Measurements from ENCODE around the gene SPOP. TPM values are rescaled to one million over a fixed set of nuclear protein-coding genes. Genes with fewer than 3 reads are reported as not detected.
A peak's percentile ranks its signal among the peaks of the same experiment; 100 is the strongest.

SPOP gene
- total and polyA plus RNA-seq, 9 of the 15 experiments (the other 6 are each of a cell fraction or from before 2014, with no cell fraction given), result 34.2 to 65.9 (median 39.7) TPM

DNA sequence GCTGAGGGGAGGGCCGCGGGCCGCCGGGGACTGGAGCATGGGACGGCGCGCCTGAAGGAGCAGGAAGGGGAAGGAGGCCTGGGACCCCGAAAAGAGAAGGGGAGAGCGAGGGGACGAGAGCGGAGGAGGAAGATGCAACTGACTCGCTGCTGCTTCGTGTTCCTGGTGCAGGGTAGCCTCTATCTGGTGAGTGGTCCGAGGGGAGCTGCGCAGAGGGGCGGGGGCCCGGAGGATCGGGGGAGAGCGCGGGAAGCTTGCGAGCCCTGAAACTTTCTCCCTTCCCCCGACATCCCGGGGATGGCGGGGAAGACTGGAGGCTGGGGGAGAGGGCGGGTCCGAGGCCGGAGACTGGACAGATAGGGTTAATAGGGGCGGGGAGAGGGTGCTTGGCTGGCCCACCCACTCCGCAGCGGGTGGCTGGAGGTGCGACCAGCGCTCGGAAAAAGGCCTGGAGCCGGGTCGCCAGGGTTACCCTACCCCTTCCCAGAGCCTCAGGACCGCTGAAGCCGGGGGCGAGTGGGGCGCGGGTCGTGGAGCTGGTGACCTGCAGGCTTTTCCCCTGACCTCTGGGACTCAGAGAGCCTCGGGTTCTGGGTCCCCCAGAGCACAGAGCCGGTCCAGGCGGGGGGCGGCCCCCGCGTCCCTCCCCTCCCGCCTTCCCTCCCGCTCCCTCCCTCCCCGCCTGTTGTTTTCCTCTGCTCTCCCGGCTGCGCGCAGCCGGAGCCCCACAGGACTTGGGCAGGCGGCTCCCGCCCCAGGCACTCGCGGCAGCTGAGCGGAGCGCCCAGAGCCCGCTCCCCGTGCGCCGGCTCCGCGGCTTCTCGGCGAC is 101.6 kb downstream of the SPOP start (continued):
- TF ChIP-seq, protein P1, sequence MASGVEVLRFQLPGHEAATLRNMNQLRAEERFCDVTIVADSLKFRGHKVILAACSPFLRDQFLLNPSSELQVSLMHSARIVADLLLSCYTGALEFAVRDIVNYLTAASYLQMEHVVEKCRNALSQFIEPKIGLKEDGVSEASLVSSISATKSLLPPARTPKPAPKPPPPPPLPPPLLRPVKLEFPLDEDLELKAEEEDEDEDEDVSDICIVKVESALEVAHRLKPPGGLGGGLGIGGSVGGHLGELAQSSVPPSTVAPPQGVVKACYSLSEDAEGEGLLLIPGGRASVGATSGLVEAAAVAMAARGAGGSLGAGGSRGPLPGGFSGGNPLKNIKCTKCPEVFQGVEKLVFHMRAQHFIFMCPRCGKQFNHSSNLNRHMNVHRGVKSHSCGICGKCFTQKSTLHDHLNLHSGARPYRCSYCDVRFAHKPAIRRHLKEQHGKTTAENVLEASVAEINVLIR (CRISPR knock-in tag; IDR thresholded peaks at IDR 0.05), result no peak
- 0 out of 2 replicates have a peak, but pooled peaks have one; percentile 35 for TF ChIP-seq ZFX (CRISPR knock-in tag; IDR thresholded peaks at IDR 0.05)
- TF ChIP-seq, protein P2, sequence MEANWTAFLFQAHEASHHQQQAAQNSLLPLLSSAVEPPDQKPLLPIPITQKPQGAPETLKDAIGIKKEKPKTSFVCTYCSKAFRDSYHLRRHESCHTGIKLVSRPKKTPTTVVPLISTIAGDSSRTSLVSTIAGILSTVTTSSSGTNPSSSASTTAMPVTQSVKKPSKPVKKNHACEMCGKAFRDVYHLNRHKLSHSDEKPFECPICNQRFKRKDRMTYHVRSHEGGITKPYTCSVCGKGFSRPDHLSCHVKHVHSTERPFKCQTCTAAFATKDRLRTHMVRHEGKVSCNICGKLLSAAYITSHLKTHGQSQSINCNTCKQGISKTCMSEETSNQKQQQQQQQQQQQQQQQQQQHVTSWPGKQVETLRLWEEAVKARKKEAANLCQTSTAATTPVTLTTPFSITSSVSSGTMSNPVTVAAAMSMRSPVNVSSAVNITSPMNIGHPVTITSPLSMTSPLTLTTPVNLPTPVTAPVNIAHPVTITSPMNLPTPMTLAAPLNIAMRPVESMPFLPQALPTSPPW (CRISPR knock-in tag; IDR thresholded peaks at IDR 0.05), result peak; percentile 33; the same call in 1 of the 2 replicates
- no peak for TF ChIP-seq SAFB2 (IDR thresholded peaks at IDR 0.05; ENCODE audit: borderline replicate concordance, low read depth, low read length, severe bottlenecking)
- no peak for TF ChIP-seq XRCC5 (IDR thresholded peaks at IDR 0.05; ENCODE audit: low read depth, low read length)
- TF ChIP-seq, protein P3, sequence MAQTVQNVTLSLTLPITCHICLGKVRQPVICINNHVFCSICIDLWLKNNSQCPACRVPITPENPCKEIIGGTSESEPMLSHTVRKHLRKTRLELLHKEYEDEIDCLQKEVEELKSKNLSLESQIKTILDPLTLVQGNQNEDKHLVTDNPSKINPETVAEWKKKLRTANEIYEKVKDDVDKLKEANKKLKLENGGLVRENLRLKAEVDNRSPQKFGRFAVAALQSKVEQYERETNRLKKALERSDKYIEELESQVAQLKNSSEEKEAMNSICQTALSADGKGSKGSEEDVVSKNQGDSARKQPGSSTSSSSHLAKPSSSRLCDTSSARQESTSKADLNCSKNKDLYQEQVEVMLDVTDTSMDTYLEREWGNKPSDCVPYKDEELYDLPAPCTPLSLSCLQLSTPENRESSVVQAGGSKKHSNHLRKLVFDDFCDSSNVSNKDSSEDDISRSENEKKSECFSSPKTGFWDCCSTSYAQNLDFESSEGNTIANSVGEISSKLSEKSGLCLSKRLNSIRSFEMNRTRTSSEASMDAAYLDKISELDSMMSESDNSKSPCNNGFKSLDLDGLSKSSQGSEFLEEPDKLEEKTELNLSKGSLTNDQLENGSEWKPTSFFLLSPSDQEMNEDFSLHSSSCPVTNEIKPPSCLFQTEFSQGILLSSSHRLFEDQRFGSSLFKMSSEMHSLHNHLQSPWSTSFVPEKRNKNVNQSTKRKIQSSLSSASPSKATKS (CRISPR knock-in tag; IDR thresholded peaks at IDR 0.05), result no peak
- TF ChIP-seq ZNF778 (CRISPR knock-in tag; IDR thresholded peaks at IDR 0.05), result no peak
- TF ChIP-seq NRF1 (conservative IDR thresholded peaks at IDR 0.05 in 1 of 2, IDR thresholded peaks at IDR 0.05 in 1 of 2), result peak; percentile 19 to 39; a peak in 2 of 4 replicates
- no peak for TF ChIP-seq ZNF696 (CRISPR knock-in tag; conservative IDR thresholded peaks at IDR 0.05)
- TF ChIP-seq MYC (IDR thresholded peaks at IDR 0.05; ENCODE audit: low read depth, low read length), result no peak
- TF ChIP-seq MYC (CRISPR knock-in tag; IDR thresholded peaks at IDR 0.05; ENCODE audit: borderline replicate concordance, low read depth), result no peak
- no peak for TF ChIP-seq CEBPG (CRISPR knock-in tag; IDR thresholded peaks at IDR 0.05)
- TF ChIP-seq CEBPG (tag; conservative IDR thresholded peaks at IDR 0.05 in 1 of 2, IDR thresholded peaks at IDR 0.05 in 1 of 2), result no peak
- TF ChIP-seq KLF10 (CRISPR knock-in tag; IDR thresholded peaks at IDR 0.05), result no peak
- TF ChIP-seq PHF8 (IDR thresholded peaks at IDR 0.05; ENCODE audit: borderline replicate concordance, low read length), result peak; percentile 7; the same call in 1 of the 2 replicates
- no peak for TF ChIP-seq GABPB1 (CRISPR knock-in tag; IDR thresholded peaks at IDR 0.05)
- TF ChIP-seq PCBP1 (IDR thresholded peaks at IDR 0.05; ENCODE audit: low read depth, low read length, poor library complexity, severe bottlenecking), result peak; percentile 73
- peak; percentile 22; the same call in 1 of the 2 replicates for TF ChIP-seq SP1 (CRISPR knock-in tag; IDR thresholded peaks at IDR 0.05)
- TF ChIP-seq, protein P4, sequence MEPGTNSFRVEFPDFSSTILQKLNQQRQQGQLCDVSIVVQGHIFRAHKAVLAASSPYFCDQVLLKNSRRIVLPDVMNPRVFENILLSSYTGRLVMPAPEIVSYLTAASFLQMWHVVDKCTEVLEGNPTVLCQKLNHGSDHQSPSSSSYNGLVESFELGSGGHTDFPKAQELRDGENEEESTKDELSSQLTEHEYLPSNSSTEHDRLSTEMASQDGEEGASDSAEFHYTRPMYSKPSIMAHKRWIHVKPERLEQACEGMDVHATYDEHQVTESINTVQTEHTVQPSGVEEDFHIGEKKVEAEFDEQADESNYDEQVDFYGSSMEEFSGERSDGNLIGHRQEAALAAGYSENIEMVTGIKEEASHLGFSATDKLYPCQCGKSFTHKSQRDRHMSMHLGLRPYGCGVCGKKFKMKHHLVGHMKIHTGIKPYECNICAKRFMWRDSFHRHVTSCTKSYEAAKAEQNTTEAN (CRISPR knock-in tag; IDR thresholded peaks at IDR 0.05), result no peak
- no peak for TF ChIP-seq SNIP1 (IDR thresholded peaks at IDR 0.05; ENCODE audit: low read depth)
- no peak for TF ChIP-seq OTX1 (CRISPR knock-in tag; IDR thresholded peaks at IDR 0.05)
- TF ChIP-seq SNRNP70 (optimal IDR thresholded peaks at IDR 0.05; ENCODE audit: low read depth, low read length), result no peak
